HG03095 (cell line): ENCODE data around the gene ZNF784.

ENCODE experiments used
- ATAC-seq: cut with Tn5 transposase; IDR thresholded peaks from one replicate; pipeline ENCODE4 v1.9.1; 2021; ENCODE audit warnings: moderate library complexity; ENCODE audit not compliant: unreplicated experiment

The ZNF784 gene

GRCh38 chr19:55644191-55644833, 19.9 kb upstream of the ZNF784 start:
- ATAC-seq: no peak

- no peak for ATAC-seq
Observed at GRCh38 chr19:55643887-55644176, 19.5 kb upstream of the ZNF784 start.

GRCh38 chr19:55643003-55643886, 18.9 kb upstream of the ZNF784 start, which contains the start of gene ZNF581:
ZNF581 (plus strand) TSS chr19:55643649; CDS start chr19:55644572, 923 bp downstream.
- ATAC-seq: no peak

GRCh38 chr19:55642153-55643002, 18.0 kb upstream of the ZNF784 start:
- ATAC-seq: no peak

GRCh38 chr19:55641426-55642152, 17.2 kb upstream of the ZNF784 start:
- ATAC-seq: no peak

GRCh38 chr19:55640577-55641425, 16.4 kb upstream of the ZNF784 start, which contains the start of gene ZNF580:
ZNF580 (plus strand) TSS chr19:55641002; CDS start chr19:55642509, 1,507 bp downstream.
- ATAC-seq: no peak

- no peak for ATAC-seq
Observed at GRCh38 chr19:55640043-55640576, 15.7 kb upstream of the ZNF784 start.

GRCh38 chr19:55638864-55639359, 14.5 kb upstream of the ZNF784 start:
- no peak for ATAC-seq

- no peak for ATAC-seq
Observed at GRCh38 chr19:55637534-55637933, 13.2 kb upstream of the ZNF784 start.

- no peak for ATAC-seq
Observed at GRCh38 chr19:55636723-55637122, 12.4 kb upstream of the ZNF784 start.

- no peak for ATAC-seq
Observed at GRCh38 chr19:55635856-55636440, 11.6 kb upstream of the ZNF784 start.

GRCh38 chr19:55635334-55635717, 11.0 kb upstream of the ZNF784 start:
- ATAC-seq: no peak

- no peak for ATAC-seq
Observed at GRCh38 chr19:55633861-55634260, 9.5 kb upstream of the ZNF784 start.

- ATAC-seq: no peak
Observed at GRCh38 chr19:55632463-55632834, 8.1 kb upstream of the ZNF784 start.

GRCh38 chr19:55626350-55626749, 2.0 kb upstream of the ZNF784 start:
- ATAC-seq: no peak

- no peak for ATAC-seq
Observed at GRCh38 chr19:55625004-55625326, 599 bp upstream of the ZNF784 start.

GRCh38 chr19:55623561-55623960, 805 bp downstream of the ZNF784 start:
- ATAC-seq: no peak

GRCh38 chr19:55623130-55623529, 1.2 kb downstream of the ZNF784 start:
- ATAC-seq: no peak
